Stimulated activated CD4-positive, alpha-beta T cell treated with anti-CD3 and anti-CD28 coated beads, Interleukin-1b, Interleukin-23, amount 100 ng/mL, for 24 hours (primary cell): ENCODE data around the gene PM20D2.

Source experiments
- DNase-seq, 4 experiments: peaks; one replicate each; pipeline ENCODE4 v3.0.0-alpha.2; 2020; ENCODE audit warnings: low read depth in 4 of 4, low spot score in 1 of 4

Gene PM20D2

DNA sequence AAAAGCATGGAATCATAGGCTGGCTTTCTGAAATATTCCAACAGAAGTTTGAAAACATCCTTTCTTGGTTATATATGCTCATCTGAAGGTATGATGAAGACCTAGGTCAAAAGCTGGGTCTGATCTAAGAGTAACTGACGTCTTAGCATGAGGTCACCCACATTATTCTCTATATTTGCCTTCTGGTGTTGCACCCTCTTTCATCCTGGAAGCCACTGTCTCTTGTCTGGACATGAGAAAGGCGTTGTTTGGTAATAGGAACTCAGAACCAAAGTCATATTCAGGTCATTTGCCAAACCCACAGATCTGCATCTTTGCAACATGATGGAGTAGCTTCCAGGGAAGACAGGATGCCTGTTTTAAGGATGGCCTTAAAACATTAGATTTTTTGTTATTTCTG is 53.7 kb downstream of the PM20D2 start:
- no peak for DNase-seq

- no peak for DNase-seq
Observed at GRCh38 chr6:89200706-89201215, 54.9 kb downstream of the PM20D2 start.

GRCh38 chr6:89204096-89204495 is 58.2 kb downstream of the PM20D2 start:
- DNase-seq, result no peak

GRCh38 chr6:89205819-89206218 is 60.0 kb downstream of the PM20D2 start:
- no peak for DNase-seq

GRCh38 chr6:89208551-89208950 is 62.7 kb downstream of the PM20D2 start:
- DNase-seq, result no peak

GRCh38 chr6:89209457-89209856 is 63.6 kb downstream of the PM20D2 start:
- no peak for DNase-seq

GRCh38 chr6:89212472-89212871 is 66.6 kb downstream of the PM20D2 start:
- no peak for DNase-seq

DNA sequence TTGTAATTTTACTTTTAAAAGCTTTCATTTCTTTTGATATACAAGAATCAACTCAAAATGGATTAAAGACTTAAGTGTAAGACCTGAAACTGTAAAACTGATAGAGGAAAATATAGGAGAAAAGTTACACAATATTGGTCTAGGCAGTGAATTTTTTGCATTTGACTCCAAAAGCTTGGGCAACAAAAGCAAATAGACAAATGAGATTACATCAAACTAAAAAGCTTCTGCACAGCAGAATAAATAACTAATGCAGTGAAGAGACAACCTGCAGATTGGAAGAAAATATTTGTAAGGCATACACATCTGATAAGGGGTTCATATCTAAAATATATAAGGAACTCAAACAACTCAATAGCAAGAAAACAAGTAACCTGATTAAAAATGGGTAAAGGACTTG is 68.3 kb downstream of the PM20D2 start:
- DNase-seq, result no peak
